GM10847 (cell line): ENCODE measurements around the gene PTPRD.

Source experiments
- POLR2A ChIP-seq: IDR thresholded peaks from 2 replicates; pipeline ENCODE4 v1.6.1; 2011; ENCODE audit not compliant: insufficient read length; ENCODE audit errors: extremely low read depth

Gene PTPRD

DNA sequence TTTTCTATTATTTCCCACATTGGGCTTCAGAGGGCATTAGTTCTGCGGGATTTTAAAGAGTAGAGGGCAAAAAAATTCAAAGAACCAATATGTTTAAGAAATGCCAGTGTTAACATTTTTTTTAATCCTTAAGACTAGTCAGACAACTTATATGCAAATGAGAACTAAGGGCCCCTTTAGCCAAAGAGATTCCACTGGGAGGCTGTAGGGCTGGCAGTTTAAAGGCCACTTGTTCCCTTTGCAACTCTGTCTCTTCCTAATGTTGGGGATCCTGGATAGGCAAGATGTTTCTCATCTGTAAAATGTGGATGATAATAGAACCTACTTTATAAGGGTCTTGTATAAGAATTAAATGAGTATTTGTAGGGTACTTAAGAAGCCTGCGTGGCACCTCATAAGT lies 1395.9 kb downstream of the PTPRD start:
- TF ChIP-seq POLR2A = no peak

DNA sequence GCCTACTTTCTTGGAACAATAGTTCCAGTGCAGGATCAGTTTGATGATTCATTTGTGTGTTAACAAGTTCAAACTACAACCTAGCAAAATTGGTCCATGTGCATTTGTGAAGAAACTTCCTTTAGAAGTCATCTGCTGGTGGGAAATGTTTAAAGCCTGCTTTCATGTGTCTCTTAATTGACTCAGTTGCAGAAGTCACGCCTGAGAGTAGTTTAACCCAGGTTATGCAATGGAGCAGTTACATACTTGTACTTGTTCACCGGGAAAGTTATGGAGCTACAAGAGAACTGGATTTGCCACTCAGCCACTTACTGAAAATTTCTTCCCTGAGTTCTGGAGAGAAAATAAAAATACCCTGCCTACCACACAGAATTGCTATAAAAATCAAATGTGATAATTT lies 1397.8 kb downstream of the PTPRD start:
- TF ChIP-seq POLR2A = no peak

DNA sequence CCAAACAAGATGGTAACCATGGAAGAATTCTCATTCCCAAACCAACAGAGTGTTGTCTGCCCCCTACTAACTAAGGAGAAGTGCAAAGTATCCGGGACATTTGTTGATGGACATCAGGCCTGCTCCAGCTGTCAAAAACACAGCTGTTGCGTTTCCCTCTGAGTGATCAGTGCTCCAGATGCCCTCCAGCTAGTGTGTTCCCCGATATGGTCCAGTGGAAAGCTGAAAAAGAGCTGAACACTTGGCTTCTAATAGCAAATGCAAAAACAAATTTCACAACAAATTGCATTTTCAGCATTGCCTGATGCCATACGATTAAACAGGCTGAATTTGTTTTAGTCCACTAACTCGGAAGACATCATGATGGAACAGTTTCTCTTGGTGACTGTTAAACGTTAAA lies 1398.7 kb downstream of the PTPRD start:
- TF ChIP-seq POLR2A = no peak

- no peak for TF ChIP-seq POLR2A
These were observed 1399.8 kb downstream of the PTPRD start for GRCh38 chr9:9212963-9213362.

DNA sequence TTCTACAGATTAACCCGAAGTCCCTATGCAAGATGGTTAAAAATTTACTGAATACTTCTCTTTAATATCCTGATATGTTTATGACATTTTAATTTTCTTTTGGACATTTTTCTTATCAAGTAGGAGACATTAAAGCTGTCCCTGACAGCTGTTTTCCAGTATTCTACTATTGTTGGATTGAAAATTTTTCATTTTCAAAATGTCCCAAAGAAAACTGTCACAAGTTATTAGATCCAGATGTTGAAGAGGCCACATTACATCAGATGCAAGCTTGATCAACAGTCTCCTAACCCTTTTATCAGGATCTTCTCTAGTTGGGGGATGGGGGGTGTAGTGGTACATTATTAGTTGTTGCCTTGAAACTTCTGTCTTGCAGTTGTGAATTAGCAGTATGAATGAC lies 1410.5 kb downstream of the PTPRD start:
- no peak for TF ChIP-seq POLR2A

DNA sequence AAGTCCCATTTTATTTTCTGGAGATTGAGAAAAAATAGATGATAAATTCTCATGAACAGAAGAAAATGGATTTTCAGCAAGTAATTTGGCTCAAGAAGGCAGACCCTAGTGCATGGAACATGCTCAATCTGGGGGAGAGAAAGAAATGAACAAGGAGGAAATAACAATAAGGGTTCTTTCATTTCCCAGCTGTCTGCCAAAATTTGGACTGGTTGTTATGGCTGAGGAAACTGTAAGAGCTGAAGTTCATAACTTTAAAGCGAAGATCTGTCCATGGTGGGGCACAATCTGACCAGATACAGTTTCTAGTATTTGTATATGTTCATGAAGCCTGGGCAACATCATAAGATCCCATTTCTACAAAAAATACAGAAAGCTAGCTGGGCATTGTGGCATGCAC lies 1426.7 kb downstream of the PTPRD start:
- TF ChIP-seq POLR2A = no peak

GRCh38 chr9:9182431-9182830 lies 1430.4 kb downstream of the PTPRD start:
- TF ChIP-seq POLR2A = no peak

GRCh38 chr9:9177081-9177480 lies 1435.7 kb downstream of the PTPRD start:
- TF ChIP-seq POLR2A = no peak

GRCh38 chr9:9174358-9174757 lies 1438.4 kb downstream of the PTPRD start:
- no peak for TF ChIP-seq POLR2A

- TF ChIP-seq POLR2A = no peak
These were observed 1439.5 kb downstream of the PTPRD start for GRCh38 chr9:9173264-9173663.

GRCh38 chr9:9170439-9171134 lies 1442.2 kb downstream of the PTPRD start:
- no peak for TF ChIP-seq POLR2A

DNA sequence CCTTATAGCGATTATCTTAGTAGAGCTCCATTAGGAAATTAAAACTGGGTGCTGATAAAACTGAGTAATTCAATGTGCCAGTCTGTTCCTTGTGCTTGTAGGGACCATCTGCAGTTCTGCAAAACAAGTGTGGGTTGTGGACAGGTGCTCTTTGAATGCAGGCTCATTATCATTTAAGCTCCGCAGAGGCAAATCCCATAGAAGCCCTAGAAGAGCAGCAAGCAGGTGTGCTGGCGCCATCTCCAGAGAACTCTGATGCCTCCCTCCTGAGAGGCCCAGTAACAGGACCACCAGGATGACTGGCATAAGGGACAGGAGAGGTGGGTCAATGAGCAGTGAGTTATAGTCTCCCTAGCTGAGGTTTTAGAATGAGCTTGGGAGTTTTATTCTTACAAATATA lies 1470.8 kb downstream of the PTPRD start:
- TF ChIP-seq POLR2A = no peak

- no peak for TF ChIP-seq POLR2A
These were observed 1479.3 kb downstream of the PTPRD start for GRCh38 chr9:9133526-9133925.

GRCh38 chr9:9124616-9125015 lies 1488.2 kb downstream of the PTPRD start:
- TF ChIP-seq POLR2A = no peak

DNA sequence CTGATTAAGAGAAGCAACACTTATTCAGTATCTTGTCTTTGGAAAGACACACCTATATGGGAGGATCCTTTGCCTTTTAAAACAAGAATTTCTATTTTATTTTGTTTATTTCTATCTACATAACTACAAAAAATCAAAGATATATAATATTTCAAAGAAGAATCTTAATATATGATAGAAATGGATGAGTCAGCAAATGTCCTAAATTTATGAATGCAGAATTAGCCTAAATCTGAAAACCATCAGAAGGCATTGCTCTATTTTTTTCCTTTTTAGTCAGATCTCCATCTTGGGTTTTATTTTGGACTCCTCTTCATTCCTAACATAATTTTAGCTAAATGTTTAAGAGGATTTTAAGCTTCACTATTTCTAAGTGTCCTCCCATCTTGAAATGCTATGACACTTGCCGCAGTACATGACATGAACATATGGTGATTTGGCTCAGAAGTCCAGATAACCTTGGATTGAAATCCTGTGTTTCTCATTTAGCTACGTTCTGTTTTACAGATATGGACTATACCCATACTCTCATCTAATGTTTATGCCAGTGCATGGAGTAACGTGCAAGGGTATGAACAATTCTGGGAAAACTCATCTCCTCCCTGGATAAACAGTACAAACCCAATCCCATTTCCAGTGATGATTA lies 1490.4 kb downstream of the PTPRD start:
- no peak for TF ChIP-seq POLR2A

GRCh38 chr9:9117866-9118265 lies 1494.9 kb downstream of the PTPRD start:
- TF ChIP-seq POLR2A = no peak

GRCh38 chr9:9112001-9112720 lies 1500.6 kb downstream of the PTPRD start:
- TF ChIP-seq POLR2A = no peak

- no peak for TF ChIP-seq POLR2A
These were observed 1504.2 kb downstream of the PTPRD start for GRCh38 chr9:9108641-9109040.
